Fibroblast of villous mesenchyme (primary cell): ENCODE results near the gene SLC34A3. TPM values are rescaled to one million over a fixed set of nuclear protein-coding genes. Genes with fewer than 3 reads are reported as not detected.

Experiments used
- DNase-seq: peaks from one replicate; pipeline ENCODE4 v3.0.0-alpha.2; 2010; ENCODE audit warnings: low read depth
- H3K4me3 ChIP-seq: 2 replicates; pipeline ENCODE4 v1.5.1; 2011; ENCODE audit warnings: low read depth, mild to moderate bottlenecking, low read length
- CTCF ChIP-seq: IDR thresholded peaks from 2 replicates; pipeline ENCODE4 v1.5.1; 2012; ENCODE audit warnings: low read depth, mild to moderate bottlenecking, low read length; ENCODE audit not compliant: insufficient read depth
- total RNA-seq: library from RNA; depleted of rRNA; stranded (reverse); fragments of >200 nt; gene quantifications from 2 replicates; pipeline ENCODE4 v1.2.3, GENCODE V29; 2012

The SLC34A3 gene
- total RNA-seq, 1 donor: not detected

- no peak overlapping the region for H3K4me3 ChIP-seq
- TF ChIP-seq CTCF: no peak
- DNase-seq: no peak
These were observed 35.0 kb upstream of the SLC34A3 start for GRCh38 chr9:137195525-137196220.

- no peak for DNase-seq
- no peak overlapping the region for H3K4me3 ChIP-seq
- no peak for TF ChIP-seq CTCF
These were observed 32.4 kb upstream of the SLC34A3 start for GRCh38 chr9:137198051-137198901.

- no peak for TF ChIP-seq CTCF
- peak overlapping the region; percentile 54 for H3K4me3 ChIP-seq
- no peak for DNase-seq
These were observed 31.8 kb upstream of the SLC34A3 start for GRCh38 chr9:137198902-137199283.

- peak overlapping the region; percentile 54 for H3K4me3 ChIP-seq
- no peak for TF ChIP-seq CTCF
- peak; percentile 35 for DNase-seq
These were observed 31.1 kb upstream of the SLC34A3 start for GRCh38 chr9:137199411-137200121.

GRCh38 chr9:137200311-137201204 lies 30.1 kb upstream of the SLC34A3 start, which contains the start of gene TPRN:
Gene TPRN, minus strand, starts transcription at chr9:137200741. Its CDS starts 30 bp downstream, at chr9:137200711.
- no peak for TF ChIP-seq CTCF
- peak within 1 kb of the TSS; percentile 76 for H3K4me3 ChIP-seq

More at GRCh38 chr9:137200311-137201204, 30.1 kb upstream of the SLC34A3 start, which contains the start of gene TPRN:
- peak; percentile 99 for DNase-seq
